ENCODE results near the gene SCAF4. TPM values are rescaled to one million over a fixed set of nuclear protein-coding genes. Genes with fewer than 3 reads are reported as not detected.
A peak's percentile ranks its signal among the peaks of the same experiment; 100 is the strongest.
"Not testable (repeated sequence)": the region's sequence is repeated elsewhere in the genome, so short reads cannot be mapped to it uniquely, and the experiment has no call there.

The SCAF4 gene
- total and polyA plus RNA-seq, 5 donors from 2014 or later, result 15.8 to 70.9 (median 20.6) TPM

GRCh38 chr21:31660259-31660565 lies 71.7 kb downstream of the SCAF4 start:
- peak; percentile 4 to 6 for ATAC-seq (ENCODE audit: low read depth in 2 of 2)

GRCh38 chr21:31659536-31660258 lies 72.2 kb downstream of the SCAF4 start, which contains the start of gene SOD1:
TSS of gene SOD1 (plus strand) at chr21:31659693. CDS start at chr21:31659770, 77 bp downstream.
- peaks cover 12% of the 10 kb centered on the region for H3K36me3 Mint-ChIP-seq
- H3K27ac Mint-ChIP-seq, result peak within 1 kb of the TSS; percentile 91 to 99 (median 99)
- H3K4me3 Mint-ChIP-seq, result peak within 1 kb of the TSS; percentile 99 to 100 (median 100)
- peaks cover 15% of the 10 kb centered on the region for H3K36me3 ChIP-seq (ENCODE audit: control insufficient read depth, insufficient read depth, low read length)
- H3K9me3 Mint-ChIP-seq, result no peaks in the 10 kb centered on the region
- no peaks in the 10 kb centered on the region for H3K27me3 ChIP-seq (ENCODE audit: control insufficient read depth, insufficient read depth, low read length)
- H3K9me3 ChIP-seq (ENCODE audit: control insufficient read depth in 2 of 2, low read length in 2 of 2), result no peaks in the 10 kb centered on the region
- H3K4me1 ChIP-seq (ENCODE audit: control insufficient read depth, insufficient read depth, low read length, poor library complexity, severe bottlenecking), result peaks cover 59% of the 10 kb centered on the region
- H3K4me3 ChIP-seq (ENCODE audit: low read depth, low read length), result peak within 1 kb of the TSS; percentile 98
- peak; percentile 96 for ATAC-seq (ENCODE audit: low read depth in 2 of 2)
- H3K27me3 Mint-ChIP-seq, result no peaks in the 10 kb centered on the region
- peak; percentile 95 to 98 (median 97) for DNase-seq
- H3K4me1 Mint-ChIP-seq, result peaks cover 25 to 77% (median 61%) of the 10 kb centered on the region in 4 donors
- peak within 1 kb of the TSS; percentile 84 for H3K27ac ChIP-seq (ENCODE audit: insufficient read depth, low read length, poor library complexity, severe bottlenecking)

More at GRCh38 chr21:31660259-31660565, 71.7 kb downstream of the SCAF4 start:
- peaks cover 27 to 76% (median 60%) of the 10 kb centered on the region in 4 donors for H3K4me1 Mint-ChIP-seq
- Histone ChIP-seq H3K36me3 (ENCODE audit: control insufficient read depth, insufficient read depth, low read length) (peaks cover 16% of the 10 kb centered on the region), H3K4me1 (ENCODE audit: control insufficient read depth, insufficient read depth, low read length, poor library complexity, severe bottlenecking) (peaks cover 64% of the 10 kb centered on the region), H3K27me3 (ENCODE audit: control insufficient read depth, insufficient read depth, low read length) (no peaks in the 10 kb centered on the region), H3K4me3 (ENCODE audit: low read depth, low read length) (peak overlapping the region; percentile 98), H3K9me3 (ENCODE audit: control insufficient read depth in 2 of 2, low read length in 2 of 2) (no peaks in the 10 kb centered on the region), H3K27ac (ENCODE audit: insufficient read depth, low read length, poor library complexity, severe bottlenecking) (peak overlapping the region; percentile 84)
- H3K27me3 Mint-ChIP-seq, result no peaks in the 10 kb centered on the region
- peaks cover 12% of the 10 kb centered on the region for H3K36me3 Mint-ChIP-seq
- peak overlapping the region; percentile 91 to 96 (median 93) for H3K27ac Mint-ChIP-seq
- peak overlapping the region; percentile 97 to 99 (median 98) for H3K4me3 Mint-ChIP-seq
- peak in 1 of 3 donors; percentile 45 for DNase-seq
- H3K9me3 Mint-ChIP-seq, result no peaks in the 10 kb centered on the region

GRCh38 chr21:31659286-31659535 lies 72.7 kb downstream of the SCAF4 start:
- no peaks in the 10 kb centered on the region for H3K9me3 ChIP-seq (ENCODE audit: control insufficient read depth in 2 of 2, low read length in 2 of 2)
- Mint-ChIP-seq H3K9me3 (no peaks in the 10 kb centered on the region), H3K27ac (peak overlapping the region; percentile 91 to 99 (median 99)), H3K4me3 (peak overlapping the region; percentile 97 to 100 (median 100)), H3K4me1 (peaks cover 22 to 75% (median 59%) of the 10 kb centered on the region in 4 donors), H3K36me3 (peaks cover 9% of the 10 kb centered on the region), H3K27me3 (no peaks in the 10 kb centered on the region)
- DNase-seq (no peak), ATAC-seq (ENCODE audit: low read depth in 2 of 2) (peak; percentile 52 to 57)
- H3K27ac ChIP-seq (ENCODE audit: insufficient read depth, low read length, poor library complexity, severe bottlenecking), result peak overlapping the region; percentile 84
- H3K4me1 ChIP-seq (ENCODE audit: control insufficient read depth, insufficient read depth, low read length, poor library complexity, severe bottlenecking), result peaks cover 54% of the 10 kb centered on the region
- peak overlapping the region; percentile 87 for H3K4me3 ChIP-seq (ENCODE audit: low read depth, low read length)
- H3K27me3 ChIP-seq (ENCODE audit: control insufficient read depth, insufficient read depth, low read length), result no peaks in the 10 kb centered on the region
- H3K36me3 ChIP-seq (ENCODE audit: control insufficient read depth, insufficient read depth, low read length), result peaks cover 13% of the 10 kb centered on the region

DNA sequence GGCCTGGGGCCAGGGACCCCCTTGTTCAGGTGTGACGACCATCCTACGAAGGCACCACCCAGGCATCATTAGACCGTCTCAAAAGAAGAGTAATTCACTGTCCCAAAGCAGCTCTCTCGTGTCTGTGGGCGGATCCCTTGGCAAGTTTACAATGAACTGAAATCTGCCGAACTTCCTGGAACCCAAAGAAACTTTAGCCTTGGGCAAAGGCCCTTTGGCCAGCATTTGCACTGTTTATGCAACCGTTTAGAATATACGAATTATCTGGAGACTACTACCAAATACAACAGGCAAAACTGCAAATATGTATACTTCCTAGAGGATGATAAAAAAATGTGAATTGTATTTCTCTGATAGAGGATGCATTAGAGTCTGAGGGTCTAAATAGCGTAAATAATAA lies 73.9 kb downstream of the SCAF4 start:
- DNase-seq (no peak), ATAC-seq (ENCODE audit: low read depth in 2 of 2) (no peak)
- no peaks in the 10 kb centered on the region for H3K9me3 Mint-ChIP-seq
- peak overlapping the region in 3 of 4 donors; percentile 14 to 45 (median 15) for H3K4me3 Mint-ChIP-seq
- no peaks in the 10 kb centered on the region for H3K27me3 ChIP-seq (ENCODE audit: control insufficient read depth, insufficient read depth, low read length)
- H3K36me3 Mint-ChIP-seq, result peaks cover 7% of the 10 kb centered on the region
- H3K27ac Mint-ChIP-seq, result peak overlapping the region in 2 of 3 donors; percentile 45 to 91
- H3K4me1 ChIP-seq (ENCODE audit: control insufficient read depth, insufficient read depth, low read length, poor library complexity, severe bottlenecking), result peaks cover 42% of the 10 kb centered on the region
- H3K4me1 Mint-ChIP-seq, result peaks cover 20 to 66% (median 50%) of the 10 kb centered on the region in 4 donors
- H3K9me3 ChIP-seq (ENCODE audit: control insufficient read depth in 2 of 2, low read length in 2 of 2), result no peaks in the 10 kb centered on the region
- H3K27me3 Mint-ChIP-seq, result no peaks in the 10 kb centered on the region
- H3K27ac ChIP-seq (ENCODE audit: insufficient read depth, low read length, poor library complexity, severe bottlenecking), result no peak overlapping the region
- H3K36me3 ChIP-seq (ENCODE audit: control insufficient read depth, insufficient read depth, low read length), result peaks cover 5% of the 10 kb centered on the region
- H3K4me3 ChIP-seq (ENCODE audit: low read depth, low read length), result no peak overlapping the region

- no peaks in the 10 kb centered on the region for H3K27me3 ChIP-seq (ENCODE audit: control insufficient read depth, insufficient read depth, low read length)
- H3K27ac Mint-ChIP-seq, result peak overlapping the region; percentile 51 to 91 (median 58)
- no peak overlapping the region for H3K27ac ChIP-seq (ENCODE audit: insufficient read depth, low read length, poor library complexity, severe bottlenecking)
- peaks cover 3% of the 10 kb centered on the region for H3K36me3 Mint-ChIP-seq
- no peaks in the 10 kb centered on the region for H3K27me3 Mint-ChIP-seq
- no peaks in the 10 kb centered on the region for H3K36me3 ChIP-seq (ENCODE audit: control insufficient read depth, insufficient read depth, low read length)
- H3K9me3 ChIP-seq (ENCODE audit: control insufficient read depth in 2 of 2, low read length in 2 of 2), result no peaks in the 10 kb centered on the region
- peaks cover 27% of the 10 kb centered on the region for H3K4me1 ChIP-seq (ENCODE audit: control insufficient read depth, insufficient read depth, low read length, poor library complexity, severe bottlenecking)
- H3K4me3 ChIP-seq (ENCODE audit: low read depth, low read length), result no peak overlapping the region
- H3K9me3 Mint-ChIP-seq, result no peaks in the 10 kb centered on the region
- no peak for ATAC-seq (ENCODE audit: low read depth in 2 of 2)
- H3K4me3 Mint-ChIP-seq, result peak overlapping the region; percentile 15 to 91 (median 48)
- H3K4me1 Mint-ChIP-seq, result peaks cover 12 to 50% (median 37%) of the 10 kb centered on the region in 4 donors
- peak in 1 of 3 donors; percentile 33 for DNase-seq
Measured at GRCh38 chr21:31656199-31657095, 75.5 kb downstream of the SCAF4 start.

DNA sequence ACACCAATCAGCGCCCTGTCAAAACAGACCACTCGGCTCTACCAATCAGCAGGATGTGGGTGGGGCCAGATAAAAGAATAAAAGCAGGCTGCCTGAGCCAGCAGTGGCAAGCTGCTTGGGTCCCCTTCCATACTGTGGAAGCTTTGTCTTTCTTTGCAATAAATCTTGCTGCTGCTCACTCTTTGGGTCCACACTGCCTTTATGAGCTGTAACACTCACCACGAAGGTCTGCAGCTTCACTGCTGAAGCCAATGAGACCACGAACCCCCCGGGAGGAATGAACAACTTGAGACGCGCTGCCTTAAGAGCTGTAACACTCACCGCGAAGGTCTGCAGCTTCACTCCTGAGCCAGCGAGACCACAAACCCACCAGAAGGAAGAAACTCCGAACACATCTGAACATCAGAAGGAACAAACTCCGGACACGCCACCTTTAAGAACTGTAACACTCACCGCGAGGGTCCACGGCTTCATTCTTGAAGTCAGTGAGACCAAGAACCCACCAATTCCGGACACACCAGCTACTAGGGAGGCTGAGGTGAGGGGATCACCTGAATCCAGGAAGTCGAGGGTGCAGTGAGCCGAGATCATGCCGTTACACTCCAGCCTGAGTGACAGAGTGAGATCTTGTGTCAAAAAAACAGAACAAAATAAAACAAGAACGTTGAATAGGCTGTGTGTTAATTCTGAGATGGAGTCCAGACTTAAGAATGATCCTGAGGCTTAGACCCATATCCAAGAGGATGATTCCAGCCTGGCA lies 76.9 kb downstream of the SCAF4 start:
- not testable (repeated sequence) for H3K36me3 ChIP-seq (ENCODE audit: control insufficient read depth, insufficient read depth, low read length); H3K36me3 Mint-ChIP-seq; H3K27me3 ChIP-seq (ENCODE audit: control insufficient read depth, insufficient read depth, low read length); H3K9me3 Mint-ChIP-seq; H3K27me3 Mint-ChIP-seq; ATAC-seq (ENCODE audit: low read depth in 2 of 2); H3K9me3 ChIP-seq (ENCODE audit: control insufficient read depth in 2 of 2, low read length in 2 of 2)
- Mint-ChIP-seq H3K4me1 (peaks cover 10 to 39% (median 29%) of the 10 kb centered on the region in 4 donors), H3K4me3 (peak overlapping the region; percentile 76 to 90 (median 82)), H3K27ac (peak overlapping the region; percentile 91 to 98 (median 96))
- Histone ChIP-seq H3K27ac (ENCODE audit: insufficient read depth, low read length, poor library complexity, severe bottlenecking) (peak overlapping the region; percentile 44), H3K4me3 (ENCODE audit: low read depth, low read length) (peak overlapping the region; percentile 51), H3K4me1 (ENCODE audit: control insufficient read depth, insufficient read depth, low read length, poor library complexity, severe bottlenecking) (peaks cover 14% of the 10 kb centered on the region)
- peak in 2 of 3 donors; percentile 38 for DNase-seq

GRCh38 chr21:31654340-31654739 lies 77.6 kb downstream of the SCAF4 start:
- Histone ChIP-seq H3K4me1 (ENCODE audit: control insufficient read depth, insufficient read depth, low read length, poor library complexity, severe bottlenecking) (peaks cover 14% of the 10 kb centered on the region), H3K9me3 (ENCODE audit: control insufficient read depth in 2 of 2, low read length in 2 of 2) (no peaks in the 10 kb centered on the region), H3K4me3 (ENCODE audit: low read depth, low read length) (no peak overlapping the region), H3K27ac (ENCODE audit: insufficient read depth, low read length, poor library complexity, severe bottlenecking) (no peak overlapping the region), H3K27me3 (ENCODE audit: control insufficient read depth, insufficient read depth, low read length) (no peaks in the 10 kb centered on the region), H3K36me3 (ENCODE audit: control insufficient read depth, insufficient read depth, low read length) (no peaks in the 10 kb centered on the region)
- Mint-ChIP-seq H3K27ac (peak overlapping the region in 2 of 3 donors; percentile 91 to 96), H3K4me3 (peak overlapping the region in 2 of 4 donors; percentile 86 to 90), H3K27me3 (no peaks in the 10 kb centered on the region), H3K4me1 (peaks cover 10 to 34% (median 27%) of the 10 kb centered on the region in 4 donors), H3K9me3 (no peaks in the 10 kb centered on the region), H3K36me3 (peaks cover 3% of the 10 kb centered on the region)
- ATAC-seq (ENCODE audit: low read depth in 2 of 2) (no peak), DNase-seq (no peak)
